ENCODE measurements around the gene SLC27A3.
"Not testable (repeated sequence)": the region's sequence is repeated elsewhere in the genome, so short reads cannot be mapped to it uniquely, and the experiment has no call there.

The SLC27A3 gene

DNA sequence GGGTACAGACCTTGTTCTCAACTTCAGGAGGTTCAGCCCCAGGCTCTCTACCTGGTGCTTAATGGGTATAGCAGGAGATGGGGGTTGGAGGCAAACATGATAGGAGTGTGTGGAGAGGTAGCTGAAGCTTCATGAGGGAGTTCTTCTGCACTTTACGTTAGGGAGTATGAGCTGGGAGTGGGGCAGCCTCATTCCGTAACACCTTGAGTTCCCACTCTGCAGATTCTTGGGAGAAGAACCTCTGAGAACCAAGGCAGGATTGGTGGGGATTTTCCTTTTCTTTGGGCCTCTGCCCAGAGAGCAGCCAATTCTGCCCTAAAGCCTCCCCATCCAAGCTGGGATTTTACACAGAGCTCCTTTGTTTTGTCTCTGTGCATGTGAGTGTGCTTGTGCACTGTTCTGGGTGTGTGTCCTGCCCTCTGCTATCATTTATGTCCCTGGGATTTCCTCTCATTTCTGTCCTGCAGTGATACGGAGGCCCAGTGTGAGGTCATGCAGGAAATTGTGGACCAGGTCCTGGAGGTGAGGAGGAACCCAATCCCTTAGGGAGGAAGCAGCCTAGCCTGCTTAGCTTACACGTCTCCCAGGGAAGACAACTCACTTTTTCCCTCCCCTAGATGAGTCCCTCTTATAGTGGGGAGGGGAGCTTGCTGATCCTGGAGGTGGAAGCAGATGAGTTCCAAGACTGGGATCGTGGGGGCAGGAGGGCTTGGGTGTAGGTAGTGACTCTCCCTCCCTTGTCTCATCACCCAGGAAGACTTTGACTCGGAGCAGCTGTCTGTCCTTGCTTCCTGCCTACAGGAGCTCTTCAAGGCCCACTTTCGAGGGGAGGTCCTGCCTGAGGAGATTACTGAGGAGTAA is 11.6 kb upstream of the SLC27A3 start:
- DNase-seq = no peak

DNA sequence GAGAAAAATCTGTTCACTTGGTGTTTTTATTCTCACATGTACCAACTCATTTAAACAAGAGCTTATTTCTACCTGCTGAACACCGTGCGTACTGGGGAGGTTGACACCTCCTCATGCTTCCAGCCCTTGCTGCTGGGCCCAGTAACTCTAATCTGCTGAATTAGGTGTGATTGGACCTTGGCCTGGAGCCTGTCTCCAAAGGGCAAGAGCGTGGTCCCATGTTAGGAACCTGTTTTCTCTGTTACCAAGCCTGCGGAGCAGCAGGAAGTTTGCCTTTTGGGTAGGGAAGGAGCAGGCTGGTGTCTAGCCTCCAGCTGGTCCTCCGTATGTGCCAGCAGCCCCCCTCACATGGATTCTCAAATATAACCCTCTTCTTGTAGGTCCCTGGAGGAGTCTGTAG is 10.9 kb upstream of the SLC27A3 start:
- no peak for DNase-seq

DNA sequence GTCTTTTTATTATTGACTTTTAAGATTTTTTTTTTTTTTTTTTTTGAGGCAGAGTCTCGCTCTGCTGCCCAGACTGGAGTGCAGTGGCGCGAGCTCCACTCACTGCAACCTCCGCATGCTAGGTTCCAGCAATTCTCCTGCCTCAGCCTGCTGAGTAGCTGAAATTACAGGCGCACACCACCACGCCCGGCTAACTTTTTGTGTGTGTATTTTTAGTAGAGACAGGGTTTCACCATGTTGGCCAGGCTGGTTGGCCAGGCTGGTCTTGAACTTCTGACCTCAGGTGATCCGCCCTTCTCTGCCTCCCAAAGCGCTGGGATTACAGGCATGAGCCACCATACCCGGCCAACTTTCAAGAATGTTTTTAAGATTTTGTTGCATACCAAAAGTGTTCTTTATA is 8.5 kb upstream of the SLC27A3 start:
- DNase-seq = not testable (repeated sequence)

DNA sequence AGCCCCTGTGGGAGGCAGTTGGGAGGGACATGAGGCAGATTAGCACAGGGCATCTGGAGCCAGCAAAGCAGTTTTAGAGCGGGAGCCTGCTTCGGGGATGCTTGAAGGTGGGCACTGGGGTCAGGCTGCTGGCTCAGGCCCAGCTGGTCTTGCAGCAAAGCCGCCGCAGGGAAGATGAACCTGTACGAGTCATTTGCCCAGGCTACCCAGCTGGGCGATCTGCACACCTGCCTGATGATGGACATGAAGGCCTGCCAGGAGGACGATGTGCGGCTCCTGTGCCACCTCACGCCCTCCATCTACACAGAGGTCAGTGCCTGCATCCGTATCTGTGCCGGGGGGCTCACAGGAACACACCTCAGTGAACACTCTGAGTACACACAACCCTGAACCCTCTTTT is 7.7 kb upstream of the SLC27A3 start:
- DNase-seq = no peak

DNA sequence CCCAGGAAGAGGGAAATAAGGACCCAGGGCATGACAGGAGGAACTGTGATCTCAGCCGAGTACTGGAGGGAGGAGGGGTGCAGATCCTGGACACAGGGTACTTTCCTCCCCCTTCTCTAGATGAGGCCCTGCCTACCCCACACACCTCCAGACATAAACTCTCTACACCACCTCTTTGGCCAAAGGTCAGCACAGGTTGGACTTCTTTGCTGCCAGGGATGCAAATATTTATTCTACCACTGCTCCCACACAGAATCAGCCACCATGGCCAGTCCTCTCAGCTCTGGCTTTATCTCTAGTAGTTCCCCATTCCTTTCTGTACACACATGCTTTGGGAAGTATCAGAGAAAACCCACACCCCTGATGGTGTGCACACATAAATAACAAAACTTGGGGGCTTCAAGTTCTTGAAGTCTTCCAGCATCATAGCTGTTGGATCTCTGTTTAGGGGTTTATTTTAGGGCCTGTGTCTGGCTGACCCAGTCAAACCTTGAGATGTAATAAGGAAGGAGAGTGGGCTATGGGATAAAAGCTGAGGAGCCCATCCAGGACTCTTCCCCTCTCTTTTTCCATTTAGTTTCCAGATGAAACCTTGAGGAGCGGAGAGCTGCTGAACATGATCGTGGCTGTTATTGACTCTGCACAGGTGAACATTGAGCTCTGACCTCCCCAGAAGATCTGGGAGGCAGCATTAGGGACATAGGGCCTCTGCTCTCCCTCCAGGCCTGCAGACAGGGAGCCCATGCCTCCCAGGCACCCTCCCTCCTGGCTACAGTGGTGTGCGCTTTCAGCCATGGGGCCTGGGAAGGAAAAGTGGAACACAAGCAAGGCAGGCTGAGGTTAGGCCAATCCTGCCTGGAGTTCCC is 6.7 kb upstream of the SLC27A3 start:
- DNase-seq = no peak

DNA sequence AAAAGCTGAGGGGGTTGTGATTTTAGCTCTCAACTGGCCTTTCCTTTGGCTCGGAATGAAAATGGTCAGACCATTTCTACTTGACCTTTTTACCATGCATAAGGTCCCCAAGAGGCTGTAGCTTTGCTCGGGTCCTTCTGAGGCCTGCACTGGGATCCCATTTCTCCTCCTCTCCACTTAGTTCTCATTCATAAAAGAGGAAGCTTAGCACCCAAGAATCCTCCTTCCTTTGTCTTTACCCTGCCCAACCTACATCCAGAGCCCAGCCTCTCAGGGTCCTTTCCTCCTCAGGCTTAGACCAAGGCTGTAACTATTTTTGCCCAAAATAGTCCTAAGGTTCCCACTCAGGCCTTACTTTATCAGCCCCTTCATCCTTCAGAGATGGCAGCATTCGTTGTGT is 6.0 kb upstream of the SLC27A3 start:
- DNase-seq = no peak

DNA sequence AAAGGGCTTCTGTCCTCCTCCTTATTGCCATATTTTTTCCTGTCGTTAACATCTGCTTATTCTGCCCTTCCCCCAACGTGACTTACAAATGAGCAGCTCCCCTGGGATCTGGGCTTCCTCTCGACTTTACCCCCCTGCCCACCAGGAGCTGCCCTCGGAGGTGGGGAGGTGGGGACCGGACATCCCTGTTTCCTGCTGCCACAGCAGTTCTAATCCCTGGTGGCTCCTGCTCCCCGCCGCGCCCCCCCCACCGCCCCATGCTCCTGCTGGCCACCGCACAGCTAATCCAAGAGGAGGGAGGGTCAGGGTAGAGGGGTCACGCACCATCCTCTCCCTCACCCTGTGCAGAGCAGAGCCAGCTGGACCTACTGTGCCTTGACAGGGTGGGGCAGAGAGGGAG is 4.4 kb upstream of the SLC27A3 start:
- DNase-seq = no peak

DNA sequence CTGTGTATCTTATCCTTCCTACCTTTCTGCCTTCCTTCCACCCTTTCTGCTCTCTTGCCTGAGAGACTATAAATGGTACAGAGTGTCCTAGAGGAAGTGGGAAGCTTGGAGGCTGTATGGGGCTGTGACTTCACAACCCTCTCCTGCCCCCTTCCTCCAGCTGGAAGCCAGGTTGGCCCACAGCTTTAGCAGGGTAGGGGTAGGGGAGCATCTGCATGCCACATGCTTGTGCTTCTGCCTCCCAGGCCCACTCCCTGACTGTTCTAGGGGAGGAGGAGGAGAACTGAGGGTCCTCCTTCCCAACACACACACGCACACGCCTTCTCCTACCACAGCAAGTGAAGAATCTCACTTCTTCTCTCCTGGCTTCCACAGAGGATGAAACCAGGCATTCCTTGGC is 3.9 kb upstream of the SLC27A3 start:
- no peak for DNase-seq

DNA sequence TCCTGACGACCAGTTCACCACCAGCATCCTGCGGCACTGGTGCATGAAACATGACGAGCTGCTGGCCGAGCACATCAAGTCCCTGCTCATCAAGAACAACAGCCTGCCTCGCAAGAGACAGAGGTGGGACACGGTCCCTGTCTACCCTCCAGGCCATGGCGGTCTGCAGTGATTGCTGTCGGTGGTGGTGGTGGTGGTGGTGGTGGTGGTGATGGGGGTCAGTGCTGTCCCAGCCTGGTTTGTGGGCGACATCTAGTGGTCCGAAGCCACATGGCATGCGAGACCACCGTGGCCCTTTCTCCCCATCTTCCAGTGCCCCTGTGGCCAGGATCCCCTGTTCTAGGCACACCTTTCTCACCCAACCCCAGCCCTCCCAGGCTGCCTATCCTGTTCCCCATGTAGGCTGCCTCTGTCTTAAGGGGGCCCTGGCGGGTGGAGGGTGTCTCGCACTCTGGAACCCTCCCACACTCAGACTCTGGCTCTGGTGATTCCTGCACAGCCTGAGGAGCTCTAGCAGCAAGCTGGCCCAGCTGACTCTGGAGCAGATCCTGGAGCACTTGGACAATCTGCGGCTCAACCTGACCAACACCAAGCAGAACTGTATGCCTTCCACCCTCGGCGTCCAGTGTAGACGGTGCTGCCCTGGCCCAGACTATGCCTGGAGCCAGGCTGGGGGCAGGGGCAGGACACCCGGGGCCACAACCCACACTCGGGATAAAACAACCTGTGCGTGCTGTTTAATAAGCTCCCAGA is 3.2 kb upstream of the SLC27A3 start:
- no peak for DNase-seq

DNA sequence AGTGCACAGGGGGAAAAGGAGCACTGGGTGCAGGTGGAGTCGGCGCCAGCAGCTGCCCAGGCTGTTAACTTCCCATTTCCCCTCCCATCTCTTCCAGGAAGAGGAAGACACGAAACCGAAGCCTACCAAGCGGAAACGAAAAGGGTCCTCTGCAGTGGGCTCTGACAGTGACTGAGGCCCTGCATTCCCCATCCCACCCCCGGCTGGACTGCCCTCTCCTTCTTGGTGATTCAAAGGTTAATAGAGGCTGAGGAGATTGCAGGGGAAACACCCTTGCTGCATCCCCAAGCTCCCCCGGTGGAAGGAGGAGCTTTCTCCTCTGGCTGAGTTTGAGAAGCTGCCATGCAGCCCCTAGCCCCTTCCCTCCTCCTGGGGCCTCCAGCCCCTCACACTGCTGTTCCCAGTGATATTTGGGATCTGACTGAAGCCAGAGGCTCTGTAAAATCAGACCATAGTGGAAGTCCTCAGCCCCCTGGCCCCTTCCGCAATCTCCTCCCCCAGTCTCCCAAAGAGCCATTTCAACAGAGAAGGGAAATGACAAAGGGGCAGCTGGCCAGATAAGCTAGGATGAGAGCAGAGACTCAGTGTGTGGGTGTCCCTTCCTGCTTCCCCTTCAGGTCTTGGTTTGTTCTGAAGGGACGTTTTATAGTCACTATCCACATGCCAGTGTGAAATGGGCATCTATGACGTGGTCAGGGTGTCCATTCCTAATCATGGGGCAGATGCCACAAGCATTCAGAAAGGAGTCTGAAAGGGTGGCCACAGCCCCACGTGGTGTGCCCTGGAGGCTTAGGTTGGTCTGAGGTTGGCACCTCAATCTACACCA is 1.9 kb upstream of the SLC27A3 start:
- DNase-seq = no peak

DNA sequence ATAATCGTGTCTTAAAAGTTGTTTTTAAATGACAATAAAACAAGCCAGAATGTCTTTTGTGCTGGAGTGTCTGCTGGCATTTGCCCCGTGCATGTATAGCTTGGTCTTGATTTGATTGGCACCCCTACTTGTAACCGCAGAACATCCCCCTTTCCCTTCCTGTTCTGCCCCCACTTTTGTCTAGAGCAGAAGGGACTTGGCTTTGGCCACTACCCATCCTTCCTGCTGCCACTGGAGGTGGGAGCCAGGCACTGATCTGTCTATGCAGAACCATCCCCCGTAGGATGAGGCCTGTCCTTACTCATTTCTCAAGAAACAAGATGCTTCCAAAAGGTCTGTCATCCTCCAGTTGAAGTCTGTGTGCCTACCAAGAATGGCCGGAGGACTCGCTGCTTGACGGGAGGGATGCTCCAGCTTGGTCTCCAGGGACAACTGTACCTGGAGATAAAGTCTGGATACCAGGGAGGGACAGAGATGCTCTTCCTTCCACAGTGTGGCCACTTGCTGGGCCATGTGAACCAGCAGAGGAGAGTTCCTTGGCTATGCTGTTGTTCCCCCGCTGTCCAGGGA is 1.1 kb upstream of the SLC27A3 start:
- DNase-seq = no peak

DNA sequence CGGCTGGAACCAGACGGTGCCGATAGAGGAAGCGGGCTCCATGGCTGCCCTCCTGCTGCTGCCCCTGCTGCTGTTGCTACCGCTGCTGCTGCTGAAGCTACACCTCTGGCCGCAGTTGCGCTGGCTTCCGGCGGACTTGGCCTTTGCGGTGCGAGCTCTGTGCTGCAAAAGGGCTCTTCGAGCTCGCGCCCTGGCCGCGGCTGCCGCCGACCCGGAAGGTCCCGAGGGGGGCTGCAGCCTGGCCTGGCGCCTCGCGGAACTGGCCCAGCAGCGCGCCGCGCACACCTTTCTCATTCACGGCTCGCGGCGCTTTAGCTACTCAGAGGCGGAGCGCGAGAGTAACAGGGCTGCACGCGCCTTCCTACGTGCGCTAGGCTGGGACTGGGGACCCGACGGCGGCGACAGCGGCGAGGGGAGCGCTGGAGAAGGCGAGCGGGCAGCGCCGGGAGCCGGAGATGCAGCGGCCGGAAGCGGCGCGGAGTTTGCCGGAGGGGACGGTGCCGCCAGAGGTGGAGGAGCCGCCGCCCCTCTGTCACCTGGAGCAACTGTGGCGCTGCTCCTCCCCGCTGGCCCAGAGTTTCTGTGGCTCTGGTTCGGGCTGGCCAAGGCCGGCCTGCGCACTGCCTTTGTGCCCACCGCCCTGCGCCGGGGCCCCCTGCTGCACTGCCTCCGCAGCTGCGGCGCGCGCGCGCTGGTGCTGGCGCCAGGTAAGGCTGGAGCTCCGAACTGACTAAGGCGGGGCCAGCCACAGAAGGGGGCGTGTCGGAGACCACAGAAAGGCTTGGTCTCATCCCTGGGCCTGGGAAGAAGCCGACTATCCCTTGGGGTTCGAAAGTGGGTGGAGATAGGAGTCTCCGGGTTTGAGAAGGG is 486 bp downstream of the SLC27A3 start:
- no peak for DNase-seq

DNA sequence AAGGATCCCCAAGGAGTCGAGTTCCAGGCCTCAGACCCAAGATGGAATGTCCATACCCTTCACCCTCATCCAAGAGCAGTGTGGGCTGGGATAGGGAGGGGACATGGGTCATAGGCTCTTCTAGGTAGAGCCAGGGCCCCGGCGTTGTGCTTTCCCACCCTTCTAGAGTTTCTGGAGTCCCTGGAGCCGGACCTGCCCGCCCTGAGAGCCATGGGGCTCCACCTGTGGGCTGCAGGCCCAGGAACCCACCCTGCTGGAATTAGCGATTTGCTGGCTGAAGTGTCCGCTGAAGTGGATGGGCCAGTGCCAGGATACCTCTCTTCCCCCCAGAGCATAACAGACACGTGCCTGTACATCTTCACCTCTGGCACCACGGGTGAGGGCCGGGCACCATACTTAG is 1.1 kb downstream of the SLC27A3 start:
- DNase-seq = no peak

DNA sequence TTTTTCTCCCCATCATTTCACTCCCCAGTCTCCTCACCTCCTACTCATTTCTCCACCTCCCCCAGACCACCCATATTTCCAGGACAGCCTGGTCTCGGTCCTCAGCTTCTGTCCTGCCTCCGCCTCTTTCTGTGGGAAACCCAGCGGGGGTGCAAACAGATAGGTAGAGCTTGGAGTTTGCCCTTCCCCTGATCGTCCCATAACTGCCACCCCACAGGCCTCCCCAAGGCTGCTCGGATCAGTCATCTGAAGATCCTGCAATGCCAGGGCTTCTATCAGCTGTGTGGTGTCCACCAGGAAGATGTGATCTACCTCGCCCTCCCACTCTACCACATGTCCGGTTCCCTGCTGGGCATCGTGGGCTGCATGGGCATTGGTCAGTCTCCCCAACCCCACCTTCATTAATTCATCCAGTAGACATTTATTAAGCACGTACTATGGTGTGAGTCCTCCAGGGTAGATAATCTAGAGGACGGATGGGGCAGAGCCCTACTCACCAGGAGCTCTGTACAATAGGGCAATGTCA is 1.7 kb downstream of the SLC27A3 start:
- DNase-seq = no peak

DNA sequence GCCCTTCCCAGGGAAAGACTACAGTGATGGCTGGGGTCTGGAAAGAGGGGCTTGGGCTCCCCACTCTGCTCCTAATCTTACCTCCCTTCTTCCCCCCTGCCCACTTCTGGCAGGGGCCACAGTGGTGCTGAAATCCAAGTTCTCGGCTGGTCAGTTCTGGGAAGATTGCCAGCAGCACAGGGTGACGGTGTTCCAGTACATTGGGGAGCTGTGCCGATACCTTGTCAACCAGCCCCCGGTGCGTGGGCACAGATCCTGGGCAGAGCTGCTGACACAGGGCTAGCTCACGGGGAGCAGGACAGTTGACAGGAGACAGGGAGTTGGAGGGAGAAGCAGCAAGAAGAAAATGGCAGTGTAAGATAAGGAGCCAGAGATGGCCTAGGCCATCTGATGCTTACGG is 2.4 kb downstream of the SLC27A3 start:
- DNase-seq = no peak

DNA sequence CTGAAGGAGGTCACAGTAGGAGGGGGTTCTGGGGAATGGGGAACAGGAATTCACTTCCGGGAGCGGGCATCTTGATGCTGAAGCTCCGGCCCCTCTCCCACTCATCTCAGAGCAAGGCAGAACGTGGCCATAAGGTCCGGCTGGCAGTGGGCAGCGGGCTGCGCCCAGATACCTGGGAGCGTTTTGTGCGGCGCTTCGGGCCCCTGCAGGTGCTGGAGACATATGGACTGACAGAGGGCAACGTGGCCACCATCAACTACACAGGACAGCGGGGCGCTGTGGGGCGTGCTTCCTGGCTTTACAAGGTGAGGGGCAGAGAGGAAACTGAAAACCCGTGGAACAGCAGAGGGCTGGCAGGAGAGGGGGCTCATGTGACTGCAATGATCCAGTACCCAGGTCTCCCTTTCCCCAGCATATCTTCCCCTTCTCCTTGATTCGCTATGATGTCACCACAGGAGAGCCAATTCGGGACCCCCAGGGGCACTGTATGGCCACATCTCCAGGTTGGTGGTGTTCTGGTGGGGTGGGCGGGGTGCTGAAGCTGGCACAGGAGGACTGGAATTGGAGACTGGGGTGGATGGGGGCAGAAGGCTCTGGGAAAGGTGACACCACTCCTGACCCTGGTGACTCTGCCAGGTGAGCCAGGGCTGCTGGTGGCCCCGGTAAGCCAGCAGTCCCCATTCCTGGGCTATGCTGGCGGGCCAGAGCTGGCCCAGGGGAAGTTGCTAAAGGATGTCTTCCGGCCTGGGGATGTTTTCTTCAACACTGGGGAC is 3.0 kb downstream of the SLC27A3 start:
- no peak for DNase-seq

DNA sequence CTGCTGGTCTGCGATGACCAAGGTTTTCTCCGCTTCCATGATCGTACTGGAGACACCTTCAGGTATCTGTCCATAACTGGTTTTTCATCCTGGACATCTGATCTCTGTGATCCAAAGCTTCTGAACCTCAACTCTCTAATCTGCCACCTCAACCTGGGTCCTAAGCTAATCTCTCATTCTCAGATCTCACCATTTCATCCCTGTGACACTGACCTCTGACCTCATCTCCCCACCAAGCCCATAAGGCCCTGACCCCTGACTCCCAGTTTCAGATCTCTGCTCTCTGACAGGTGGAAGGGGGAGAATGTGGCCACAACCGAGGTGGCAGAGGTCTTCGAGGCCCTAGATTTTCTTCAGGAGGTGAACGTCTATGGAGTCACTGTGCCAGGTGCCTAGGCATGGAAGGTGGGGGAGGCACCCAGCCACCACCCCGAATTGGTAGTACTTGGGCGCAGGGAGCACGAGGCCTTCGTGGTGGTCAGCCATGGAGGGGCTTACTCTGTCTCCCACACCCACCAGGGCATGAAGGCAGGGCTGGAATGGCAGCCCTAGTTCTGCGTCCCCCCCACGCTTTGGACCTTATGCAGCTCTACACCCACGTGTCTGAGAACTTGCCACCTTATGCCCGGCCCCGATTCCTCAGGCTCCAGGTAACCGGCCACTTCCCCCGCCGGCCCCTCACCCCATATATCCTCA is 3.8 kb downstream of the SLC27A3 start:
- DNase-seq = no peak

DNA sequence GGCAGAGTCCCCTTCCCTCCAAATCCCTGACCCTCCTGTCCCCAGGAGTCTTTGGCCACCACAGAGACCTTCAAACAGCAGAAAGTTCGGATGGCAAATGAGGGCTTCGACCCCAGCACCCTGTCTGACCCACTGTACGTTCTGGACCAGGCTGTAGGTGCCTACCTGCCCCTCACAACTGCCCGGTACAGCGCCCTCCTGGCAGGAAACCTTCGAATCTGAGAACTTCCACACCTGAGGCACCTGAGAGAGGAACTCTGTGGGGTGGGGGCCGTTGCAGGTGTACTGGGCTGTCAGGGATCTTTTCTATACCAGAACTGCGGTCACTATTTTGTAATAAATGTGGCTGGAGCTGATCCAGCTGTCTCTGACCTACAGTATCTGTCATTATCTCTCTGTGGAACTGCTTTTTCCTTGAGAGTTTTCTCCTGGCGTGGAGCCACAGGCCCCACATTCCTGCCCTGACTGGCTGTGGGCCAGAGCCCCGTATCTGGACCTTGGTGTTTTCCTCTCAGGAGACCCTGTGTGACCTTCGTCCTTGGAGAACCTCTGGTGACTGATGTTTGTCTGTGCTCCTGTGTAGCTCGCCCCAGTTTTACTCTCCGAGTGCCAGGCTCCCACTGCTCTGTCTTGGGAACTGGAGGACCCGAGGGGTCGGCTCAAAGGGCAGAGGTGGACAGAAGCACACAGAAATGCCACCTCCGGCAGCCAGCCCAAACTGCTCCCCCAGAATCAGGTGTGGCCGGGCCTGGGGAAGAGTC is 4.8 kb downstream of the SLC27A3 start:
- no peak for DNase-seq

DNA sequence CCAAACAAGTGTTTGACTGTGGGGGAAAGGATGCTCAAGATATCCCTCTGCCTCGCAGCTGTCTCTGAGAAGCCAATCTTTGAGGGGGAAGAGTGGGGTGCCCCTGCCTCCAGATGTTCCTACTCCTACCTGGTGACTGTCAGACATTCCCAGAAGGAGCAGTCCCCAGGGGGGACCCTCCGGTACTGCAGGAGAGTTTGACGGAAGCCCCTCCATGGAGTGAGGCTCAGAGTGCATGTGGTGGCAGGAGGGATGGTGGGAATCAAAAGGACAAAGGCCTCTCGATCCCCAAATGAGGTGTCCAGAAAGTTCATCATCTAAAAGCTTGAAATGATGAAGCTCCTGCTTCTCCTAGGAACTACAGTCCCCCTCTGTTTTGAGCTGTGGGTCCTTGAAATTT is 5.3 kb downstream of the SLC27A3 start:
- DNase-seq = no peak

Measured in NCI-H446 treated with DMSO at 0.1 percent for 48 hours (cell line).